ENCODE data around the gene BHLHA15. TPM values are rescaled to one million over a fixed set of nuclear protein-coding genes. Genes with fewer than 3 reads are reported as not detected.

The BHLHA15 gene
- total and polyA plus RNA-seq, 2 of the 8 experiments (the other 6 are each of a cell fraction or from before 2014, with no cell fraction given) = 1.1 to 2.7 TPM

DNA sequence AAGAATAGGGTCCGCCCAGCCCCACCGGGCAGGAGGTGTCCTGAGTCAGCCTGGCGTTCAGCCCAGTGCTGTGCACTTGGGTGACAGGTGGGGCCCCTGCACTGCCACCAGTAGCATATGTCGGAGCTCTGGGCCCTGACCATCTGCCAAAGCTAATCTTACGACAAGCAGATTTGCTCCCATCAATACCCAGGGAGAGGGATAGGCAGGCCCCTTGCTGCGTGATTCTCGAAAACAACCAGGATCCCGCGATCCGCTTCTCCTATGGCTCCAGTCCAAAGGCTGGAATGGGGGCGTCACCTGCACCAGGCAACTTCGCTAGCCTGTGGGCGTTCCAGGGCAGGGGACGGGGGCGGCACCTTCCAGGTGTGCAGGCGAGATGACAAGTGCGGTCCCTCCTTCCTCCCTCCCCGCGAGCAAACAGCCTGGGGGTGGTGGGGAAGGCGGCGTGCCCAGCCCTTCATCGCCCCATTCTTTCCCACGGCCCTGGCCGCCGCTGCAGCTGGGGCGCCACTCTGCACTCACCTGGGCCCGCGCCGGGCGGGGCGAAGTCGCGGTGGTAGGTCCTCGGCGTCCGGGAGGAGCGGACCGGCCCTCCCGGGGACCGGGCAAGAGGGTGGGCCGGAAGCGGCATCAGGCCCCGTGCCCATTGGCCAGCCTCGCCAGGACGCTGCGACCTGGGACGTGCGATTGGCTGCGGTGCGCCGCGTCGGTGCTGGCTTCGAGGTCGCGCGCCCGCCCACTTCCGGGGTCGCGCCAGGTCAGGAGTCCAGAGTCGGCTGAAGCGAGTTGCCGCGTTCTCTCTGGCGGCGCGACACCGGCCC, 40.6 kb downstream of the BHLHA15 start, which contains the start of gene TECPR1:
Gene TECPR1 (minus strand): TSS at position 632 of the 824 bp plus-strand sequence. CDS start 6,086 bp downstream, outside the sequence.
- 2% methylated on average over 47 of the region's 69 CpGs; no CpG with 5 or more reads in 1 of the 2 experiments for WGBS, 2 experiments (ENCODE audit: extremely low coverage in 1 of 2, insufficient coverage in 1 of 2, insufficient read length in 1 of 2, insufficient replicate concordance in 2 of 2, low coverage in 1 of 2, low lambda C conversion rate in 2 of 2, missing lambda C conversion rate in 1 of 2)
- H3K4ac ChIP-seq (replicated peaks; ENCODE audit: insufficient read length, low read depth, low read length) = no peak within 1 kb of the TSS
- no peak for TF ChIP-seq RAD21 (IDR thresholded peaks at IDR 0.05 in 1 of 2, conservative IDR thresholded peaks at IDR 0.05 in 1 of 2; ENCODE audit: low read depth in 2 of 2, low read length in 2 of 2)
- TF ChIP-seq POU5F1 (IDR thresholded peaks at IDR 0.05; ENCODE audit: low read depth, low read length) = no peak
- peak; percentile 77 for TF ChIP-seq ASH2L (IDR thresholded peaks at IDR 0.05; ENCODE audit: low read length)
- peak; percentile 97 for TF ChIP-seq SAP30 (IDR thresholded peaks at IDR 0.05; ENCODE audit: insufficient read depth, insufficient replicate concordance, low read length)
- no peak; the same call in 1 of the 2 replicates for TF ChIP-seq MAX (IDR thresholded peaks at IDR 0.05)
- peak; percentile 34 to 46; a peak in 1 of 4 replicates for TF ChIP-seq HDAC2 (IDR thresholded peaks at IDR 0.05; ENCODE audit: borderline replicate concordance in 1 of 2, low read depth in 2 of 2, low read length in 2 of 2)
- TF ChIP-seq, protein P1, sequence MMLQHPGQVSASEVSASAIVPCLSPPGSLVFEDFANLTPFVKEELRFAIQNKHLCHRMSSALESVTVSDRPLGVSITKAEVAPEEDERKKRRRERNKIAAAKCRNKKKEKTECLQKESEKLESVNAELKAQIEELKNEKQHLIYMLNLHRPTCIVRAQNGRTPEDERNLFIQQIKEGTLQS (IDR thresholded peaks at IDR 0.05; ENCODE audit: insufficient read depth, low read depth, low read length) = no peak
- no peak for TF ChIP-seq SIRT6 (IDR thresholded peaks at IDR 0.05; ENCODE audit: low read length)
- no peak for TF ChIP-seq SRF (IDR thresholded peaks at IDR 0.05; ENCODE audit: low read depth, low read length)

More for the DNA sequence above, 40.6 kb downstream of the BHLHA15 start, which contains the start of gene TECPR1:
- Histone ChIP-seq H3K56ac (replicated peaks; ENCODE audit: insufficient read length, low read depth, low read length) (peak within 1 kb of the TSS; percentile 78), H3K27ac (ENCODE audit: low read depth, low read length) (no peak within 1 kb of the TSS; the same call in 1 of the 2 replicates), H2BK15ac (ENCODE audit: low read length) (no peak within 1 kb of the TSS; the same call in 1 of the 2 replicates), H3K36me3 (ENCODE audit: control insufficient read depth in 2 of 4, insufficient read depth in 4 of 4, low read length in 3 of 4) (no peaks in the 10 kb centered on the region; a peak in 3 of 8 replicates), H3K23ac (ENCODE audit: insufficient read length) (no peak within 1 kb of the TSS), H4K8ac (ENCODE audit: extremely low read depth, insufficient read depth, low read length) (peak within 1 kb of the TSS; percentile 26; the same call in 1 of the 2 replicates), H3K27me3 (replicated peaks in 1 of 4; ENCODE audit: control insufficient read depth in 3 of 4, extremely low read depth in 1 of 4, insufficient read depth in 3 of 4, low read length in 3 of 4) (no peaks in the 10 kb centered on the region; a peak in 1 of 7 replicates), H3K23me2 (ENCODE audit: low read depth, low read length) (peaks cover 6% of the 10 kb centered on the region), H3K14ac (ENCODE audit: insufficient read length) (no peak within 1 kb of the TSS), H2BK12ac (ENCODE audit: low read depth, low read length) (no peak within 1 kb of the TSS), H4K20me1 (replicated peaks in 1 of 2; ENCODE audit: control insufficient read depth in 1 of 2, insufficient read depth in 2 of 2, low read length in 2 of 2) (peaks cover 0 to 2% of the 10 kb centered on the region in 2 experiments), H3K79me1 (ENCODE audit: low read depth, low read length) (no peaks in the 10 kb centered on the region; the same call in 1 of the 2 replicates), H2BK120ac (replicated peaks; ENCODE audit: low read depth, low read length) (no peak within 1 kb of the TSS), H3K4me1 (replicated peaks in 1 of 4; ENCODE audit: control insufficient read depth in 3 of 4, insufficient read depth in 4 of 4, low read length in 3 of 4) (peaks cover 0 to 14% (median 3%) of the 10 kb centered on the region in 4 experiments; a peak in 4 of 7 replicates), H4K91ac (replicated peaks; ENCODE audit: insufficient read length, low read length) (no peak within 1 kb of the TSS), H2AFZ (ENCODE audit: low read length) (peak within 1 kb of the TSS; percentile 91), H3K9me3 (ENCODE audit: insufficient read depth in 2 of 2, low read depth in 1 of 2, low read length in 1 of 2) (no peaks in the 10 kb centered on the region), H3K4me2 (ENCODE audit: insufficient read depth in 1 of 2, low read depth in 2 of 2, low read length in 2 of 2) (peak within 1 kb of the TSS; percentile 91 to 94), H4K5ac (ENCODE audit: insufficient read length, low read depth, low read length) (peak within 1 kb of the TSS; percentile 77), H3K4me3 (ENCODE audit: extremely low read depth in 1 of 4, insufficient read depth in 2 of 4, low read depth in 3 of 4, low read length in 4 of 4) (peak within 1 kb of the TSS; percentile 77 to 91 (median 86)), H3K18ac (ENCODE audit: extremely low read depth, low read length) (no peak within 1 kb of the TSS; the same call in none of the 2 replicates), H3K79me2 (ENCODE audit: control insufficient read depth in 1 of 2, insufficient read depth in 2 of 2, low read length in 2 of 2) (peaks cover 0 to 7% of the 10 kb centered on the region in 2 experiments; a peak in 1 of 4 replicates), H2BK20ac (ENCODE audit: low read length) (no peak within 1 kb of the TSS), H2BK5ac (ENCODE audit: low read depth, low read length) (no peak within 1 kb of the TSS), H3K9ac (replicated peaks in 1 of 4; ENCODE audit: extremely low read depth in 1 of 4, low read depth in 3 of 4, low read length in 3 of 4) (peak within 1 kb of the TSS; percentile 42 to 57 (median 52); a peak in 6 of 7 replicates), H2AK5ac (ENCODE audit: low read depth, low read length) (no peak within 1 kb of the TSS)
- FAIRE-seq (no peak), DNase-seq (ENCODE audit: low read depth in 1 of 2, low spot score in 2 of 2) (peak; percentile 66 to 94)
- ChIA-PET POLR2A (ENCODE audit: partially characterized antibody) (interaction anchor here (0.7 kb wide), 1 partner anchor 29 kb away, joined by 3 read pairs; no protein-coding TSS in a partner anchor), CTCF (ENCODE audit: partially characterized antibody) (interaction anchor here (0.5 to 1.5 kb wide), 2 partner anchors 38 to 179 kb away, joined by 3 to 4 read pairs; no protein-coding TSS in a partner anchor)

Measured in H1 (cell line).